ENCODE data around the gene CBS.
"Not testable (repeated sequence)": the region's sequence is repeated elsewhere in the genome, so short reads cannot be mapped to it uniquely, and the experiment has no call there.

Gene CBS

DNA sequence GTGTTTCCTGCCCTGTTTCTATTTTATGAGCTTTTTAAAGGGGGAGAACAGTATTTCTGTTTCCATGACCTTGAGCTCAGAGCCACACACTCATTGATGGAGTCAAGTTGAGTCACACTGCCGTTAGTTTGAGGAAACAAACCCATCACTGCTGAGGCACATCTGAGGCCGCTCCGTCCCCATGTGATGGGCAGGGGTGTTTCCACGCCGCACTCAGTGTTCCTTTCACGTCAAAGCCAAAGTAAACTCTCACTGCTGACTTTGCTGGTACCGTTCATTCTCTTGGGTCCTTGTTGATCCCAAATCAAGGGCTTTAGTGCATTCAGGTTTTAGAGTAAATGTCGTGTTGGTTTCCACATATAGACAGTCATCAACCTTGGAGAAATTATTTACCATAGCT, 52.5 kb downstream of the CBS start:
- Histone ChIP-seq H3K36me3 (ENCODE audit: insufficient read depth, low read length) (peaks cover 9% of the 10 kb centered on the region; the same call in 1 of the 2 replicates), H3K4me1 (ENCODE audit: insufficient read depth, low read length) (peaks cover 3% of the 10 kb centered on the region; the same call in 1 of the 2 replicates), H3K9ac (ENCODE audit: low read depth, low read length) (no peak overlapping the region), H3K9me3 (ENCODE audit: control insufficient read depth, insufficient read depth, low read length) (no peaks in the 10 kb centered on the region)

DNA sequence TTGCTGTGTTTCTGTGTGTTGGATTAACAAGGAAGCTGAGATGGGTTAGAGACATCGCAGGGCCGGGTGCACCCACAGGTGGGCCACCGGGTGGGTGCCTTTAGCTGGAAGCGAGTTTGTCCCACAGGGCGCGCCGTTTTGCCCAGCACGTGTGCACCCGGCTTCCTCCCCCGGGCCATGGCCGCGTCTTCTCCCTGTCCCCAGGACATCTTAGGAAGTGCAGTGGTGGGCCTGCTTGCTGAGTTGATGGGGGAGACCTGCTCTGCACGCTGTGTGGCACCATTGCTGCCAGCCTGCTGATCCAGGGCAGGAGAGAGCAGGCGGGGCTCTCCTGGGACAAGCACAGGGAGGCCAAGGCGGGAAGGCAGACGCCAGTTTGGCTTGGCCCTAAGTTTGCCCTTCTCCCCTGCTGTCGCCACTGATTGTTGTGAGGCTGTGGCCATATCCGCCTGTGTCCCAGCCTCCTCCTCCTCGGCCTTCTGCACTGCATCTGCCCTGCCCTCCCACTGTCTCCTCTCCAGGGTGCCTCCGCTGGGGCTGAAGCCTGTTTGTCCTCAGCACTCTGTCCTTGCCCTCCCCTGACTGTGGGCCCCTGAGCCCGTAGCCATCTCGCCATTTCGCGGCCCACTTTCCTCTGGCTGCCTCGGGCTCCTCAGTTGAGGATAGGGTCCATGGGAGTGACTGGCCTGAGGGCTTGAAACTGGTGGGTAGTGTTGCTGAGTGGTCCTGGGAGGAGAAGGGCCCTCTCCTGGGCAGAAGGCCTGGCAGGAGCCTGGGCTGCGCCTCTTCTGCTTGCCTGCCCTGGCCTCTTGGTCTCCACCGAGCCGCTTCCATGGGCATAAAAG, 53.7 kb downstream of the CBS start:
- Histone ChIP-seq H3K4me1 (ENCODE audit: insufficient read depth, low read length) (peaks cover 3% of the 10 kb centered on the region; the same call in 1 of the 2 replicates), H3K9me3 (ENCODE audit: control insufficient read depth, insufficient read depth, low read length) (no peaks in the 10 kb centered on the region), H3K9ac (ENCODE audit: low read depth, low read length) (no peak overlapping the region), H3K36me3 (ENCODE audit: insufficient read depth, low read length) (peaks cover 7% of the 10 kb centered on the region; the same call in 1 of the 2 replicates)

DNA sequence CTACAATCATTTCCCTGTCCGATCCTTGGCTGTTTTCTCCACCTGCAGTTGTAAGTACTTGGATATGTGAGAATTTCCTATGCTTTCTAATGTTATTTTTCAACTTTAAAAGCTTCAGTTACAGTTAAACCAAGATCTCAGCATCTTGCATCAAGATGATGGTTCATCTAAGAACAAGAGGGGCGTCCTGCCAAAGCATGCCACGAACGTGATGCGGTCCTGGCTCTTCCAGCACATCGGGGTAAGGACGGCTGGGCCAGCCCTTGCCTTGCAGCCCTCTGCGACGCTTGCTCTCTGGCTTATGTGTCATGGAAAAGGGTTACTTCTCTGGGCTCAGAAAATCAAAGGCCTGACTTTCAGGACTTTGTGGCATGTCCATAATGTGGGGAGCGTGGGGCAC, 54.4 kb downstream of the CBS start:
- Histone ChIP-seq H3K9ac (ENCODE audit: low read depth, low read length) (no peak overlapping the region), H3K36me3 (ENCODE audit: insufficient read depth, low read length) (peaks cover 9% of the 10 kb centered on the region; the same call in 1 of the 2 replicates), H3K4me1 (ENCODE audit: insufficient read depth, low read length) (peaks cover 3% of the 10 kb centered on the region; the same call in 1 of the 2 replicates), H3K9me3 (ENCODE audit: control insufficient read depth, insufficient read depth, low read length) (no peaks in the 10 kb centered on the region)

DNA sequence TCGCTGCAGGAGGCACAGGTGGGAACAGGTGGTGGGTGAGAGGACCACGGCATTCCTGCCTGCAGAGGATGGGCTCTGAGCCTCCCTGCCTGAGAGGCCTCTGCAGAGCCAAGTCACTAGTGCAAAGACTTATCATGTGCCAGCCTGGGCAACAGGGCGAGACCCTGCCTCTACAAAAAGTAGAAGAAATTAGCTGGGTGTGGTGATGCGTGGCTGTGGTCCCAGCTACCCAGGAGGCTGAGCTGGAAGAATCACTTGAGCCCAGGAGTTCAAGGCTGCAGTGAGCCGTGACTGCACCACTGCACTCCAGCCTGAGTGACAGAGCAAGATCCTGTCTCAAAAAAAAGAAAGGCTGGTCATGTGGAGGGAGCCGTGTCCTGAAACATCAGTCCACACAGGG, 54.9 kb downstream of the CBS start:
- no peaks in the 10 kb centered on the region for H3K9me3 ChIP-seq (ENCODE audit: control insufficient read depth, insufficient read depth, low read length)
- no peak overlapping the region for H3K9ac ChIP-seq (ENCODE audit: low read depth, low read length)
- peaks cover 11% of the 10 kb centered on the region; the same call in 1 of the 2 replicates for H3K36me3 ChIP-seq (ENCODE audit: insufficient read depth, low read length)
- peaks cover 3% of the 10 kb centered on the region; the same call in 1 of the 2 replicates for H3K4me1 ChIP-seq (ENCODE audit: insufficient read depth, low read length)

DNA sequence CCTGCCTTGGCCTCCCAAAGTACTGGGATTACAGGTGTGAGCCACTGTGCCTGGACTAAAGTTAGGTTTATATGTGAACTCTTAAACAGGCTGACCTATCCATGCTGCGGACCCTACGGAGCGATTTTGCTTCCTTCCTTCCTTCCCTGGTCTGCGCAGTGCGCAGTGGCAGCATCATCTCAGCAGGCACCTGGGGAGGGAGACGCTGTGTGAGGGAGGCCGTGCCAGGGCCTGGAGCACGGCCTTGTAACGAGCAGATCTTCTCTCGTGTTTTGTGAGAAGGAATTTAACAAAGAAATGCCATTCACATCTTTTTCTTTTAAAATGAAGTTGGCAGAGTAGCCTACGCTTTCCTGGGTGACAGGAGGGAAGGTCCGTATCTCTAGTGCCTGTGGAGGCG, 55.5 kb downstream of the CBS start:
- H3K9ac ChIP-seq (ENCODE audit: low read depth, low read length), result no peak overlapping the region
- H3K4me1 ChIP-seq (ENCODE audit: insufficient read depth, low read length), result no peaks in the 10 kb centered on the region
- peaks cover 9% of the 10 kb centered on the region; the same call in 1 of the 2 replicates for H3K36me3 ChIP-seq (ENCODE audit: insufficient read depth, low read length)
- H3K9me3 ChIP-seq (ENCODE audit: control insufficient read depth, insufficient read depth, low read length), result no peaks in the 10 kb centered on the region

DNA sequence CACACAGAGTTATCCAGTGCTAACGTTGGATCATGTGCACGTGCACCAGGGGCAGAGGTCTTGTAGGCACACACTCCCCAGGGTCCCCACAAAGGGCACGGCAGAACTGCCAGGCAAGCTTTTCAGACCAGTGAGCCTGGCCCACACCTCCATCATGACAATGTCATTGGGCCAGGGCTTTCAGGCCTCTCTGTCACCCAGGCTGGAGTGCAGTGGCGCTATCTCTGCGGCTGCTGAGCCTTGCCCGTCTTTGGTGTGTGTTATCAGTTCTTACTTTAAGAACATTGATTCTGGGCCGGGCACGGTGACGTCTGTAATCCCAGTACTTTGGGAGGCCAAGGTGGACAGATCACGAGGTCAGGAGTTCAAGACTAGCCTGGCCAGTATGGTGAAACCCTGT, 57.1 kb downstream of the CBS start:
- H3K36me3 ChIP-seq (ENCODE audit: insufficient read depth, low read length), result peaks cover 6% of the 10 kb centered on the region; the same call in 1 of the 2 replicates
- no peak overlapping the region for H3K9ac ChIP-seq (ENCODE audit: low read depth, low read length)
- no peaks in the 10 kb centered on the region for H3K4me1 ChIP-seq (ENCODE audit: insufficient read depth, low read length)
- no peaks in the 10 kb centered on the region for H3K9me3 ChIP-seq (ENCODE audit: control insufficient read depth, insufficient read depth, low read length)

DNA sequence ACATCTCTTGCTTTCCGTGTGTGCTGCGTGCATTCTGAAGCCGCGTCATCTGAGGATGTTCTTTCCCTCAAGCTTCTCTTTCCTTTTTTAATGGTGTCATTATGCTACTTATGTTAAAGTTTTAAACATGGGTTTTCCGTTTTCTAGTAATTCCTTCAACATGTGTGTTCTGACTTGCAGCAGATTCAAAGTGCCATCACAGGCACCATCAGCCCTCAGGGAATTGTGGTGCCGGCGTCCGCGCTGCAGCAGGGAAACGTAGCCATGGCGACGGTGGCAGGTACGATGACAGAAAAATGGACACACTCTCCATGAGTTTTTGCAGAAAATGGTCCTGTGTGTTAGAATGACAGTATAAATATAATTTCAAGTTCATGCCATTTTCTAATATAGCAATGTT, 58.9 kb downstream of the CBS start:
- Histone ChIP-seq H3K4me1 (ENCODE audit: insufficient read depth, low read length) (no peaks in the 10 kb centered on the region), H3K9me3 (ENCODE audit: control insufficient read depth, insufficient read depth, low read length) (no peaks in the 10 kb centered on the region), H3K36me3 (ENCODE audit: insufficient read depth, low read length) (peaks cover 16% of the 10 kb centered on the region; the same call in 1 of the 2 replicates), H3K9ac (ENCODE audit: low read depth, low read length) (no peak overlapping the region)

DNA sequence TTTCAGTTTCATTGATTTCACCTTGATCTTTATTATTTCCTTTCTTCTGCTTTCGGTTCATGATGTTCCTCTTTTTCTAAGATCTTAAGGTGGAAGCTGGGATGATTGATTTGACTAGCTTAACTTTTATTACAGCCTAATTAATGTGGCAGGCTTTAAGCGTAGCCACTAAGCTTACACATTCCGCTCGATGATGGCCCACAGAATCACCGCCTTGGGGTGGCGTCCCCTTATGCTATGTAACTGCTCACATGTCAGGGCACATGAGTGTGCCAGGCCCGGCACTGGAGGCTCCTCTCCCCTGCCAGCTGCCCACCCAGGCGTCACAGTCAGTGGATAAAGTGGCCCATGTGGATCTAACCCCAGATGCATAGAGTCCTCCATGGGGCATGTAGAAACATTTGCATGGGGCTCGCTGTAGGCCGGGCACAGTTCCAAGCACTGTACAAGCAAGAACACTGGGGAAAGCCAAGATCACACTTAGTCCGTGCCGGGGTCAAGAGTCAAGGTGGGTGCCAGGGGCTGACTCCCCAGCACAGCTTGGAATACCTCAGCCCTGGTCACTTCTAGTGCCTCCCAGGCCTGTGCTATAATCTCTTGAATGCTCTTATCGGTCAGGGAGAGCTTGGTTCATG, 59.6 kb downstream of the CBS start:
- Histone ChIP-seq H3K36me3 (ENCODE audit: insufficient read depth, low read length) (peaks cover 17% of the 10 kb centered on the region), H3K4me1 (ENCODE audit: insufficient read depth, low read length) (no peaks in the 10 kb centered on the region), H3K9me3 (ENCODE audit: control insufficient read depth, insufficient read depth, low read length) (no peaks in the 10 kb centered on the region), H3K9ac (ENCODE audit: low read depth, low read length) (no peak overlapping the region)

DNA sequence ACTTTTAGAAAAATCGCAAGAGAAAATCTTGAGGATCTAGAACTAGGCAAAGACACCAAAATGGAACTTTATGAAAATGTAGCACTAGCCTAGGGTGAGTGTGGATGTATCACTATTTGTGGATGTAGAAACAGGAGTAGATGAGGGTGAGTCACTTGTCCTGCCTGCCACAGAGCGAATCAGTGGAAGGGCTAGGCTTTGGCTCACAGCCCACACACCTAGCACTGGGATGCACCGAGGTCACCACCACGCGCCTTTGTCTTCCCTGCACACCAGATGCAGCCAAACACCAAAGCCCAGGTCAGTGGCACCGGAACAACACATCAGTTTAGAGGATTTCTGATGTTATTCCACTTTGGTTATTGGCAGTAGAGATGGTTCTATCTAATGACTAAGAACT, 63.0 kb downstream of the CBS start:
- H3K9ac ChIP-seq (ENCODE audit: low read depth, low read length), result no peak overlapping the region
- peaks cover 20% of the 10 kb centered on the region for H3K36me3 ChIP-seq (ENCODE audit: insufficient read depth, low read length)
- no peaks in the 10 kb centered on the region for H3K4me1 ChIP-seq (ENCODE audit: insufficient read depth, low read length)
- no peaks in the 10 kb centered on the region for H3K9me3 ChIP-seq (ENCODE audit: control insufficient read depth, insufficient read depth, low read length)

DNA sequence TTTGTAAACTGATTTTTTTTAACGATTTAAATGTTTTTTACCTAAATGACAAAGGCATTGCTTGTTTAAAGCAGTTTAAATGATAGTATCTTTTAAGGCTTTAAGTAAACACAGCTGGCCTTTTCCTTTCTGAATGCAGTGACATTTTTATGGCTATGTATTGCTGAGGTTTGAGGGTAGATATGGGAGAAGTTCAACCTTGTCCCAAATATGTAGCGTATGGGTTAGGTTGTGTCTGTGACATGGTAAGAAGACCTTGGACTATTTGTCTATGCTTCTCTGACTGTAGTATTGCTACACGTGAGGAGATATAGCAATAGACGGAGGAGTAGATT, 68.8 kb downstream of the CBS start:
- no peak overlapping the region for H3K9ac ChIP-seq (ENCODE audit: low read depth, low read length)
- H3K9me3 ChIP-seq (ENCODE audit: control insufficient read depth, insufficient read depth, low read length), result no peaks in the 10 kb centered on the region
- H3K36me3 ChIP-seq (ENCODE audit: insufficient read depth, low read length), result peaks cover 5% of the 10 kb centered on the region; the same call in 1 of the 2 replicates
- peaks cover 3% of the 10 kb centered on the region; the same call in 1 of the 2 replicates for H3K4me1 ChIP-seq (ENCODE audit: insufficient read depth, low read length)

DNA sequence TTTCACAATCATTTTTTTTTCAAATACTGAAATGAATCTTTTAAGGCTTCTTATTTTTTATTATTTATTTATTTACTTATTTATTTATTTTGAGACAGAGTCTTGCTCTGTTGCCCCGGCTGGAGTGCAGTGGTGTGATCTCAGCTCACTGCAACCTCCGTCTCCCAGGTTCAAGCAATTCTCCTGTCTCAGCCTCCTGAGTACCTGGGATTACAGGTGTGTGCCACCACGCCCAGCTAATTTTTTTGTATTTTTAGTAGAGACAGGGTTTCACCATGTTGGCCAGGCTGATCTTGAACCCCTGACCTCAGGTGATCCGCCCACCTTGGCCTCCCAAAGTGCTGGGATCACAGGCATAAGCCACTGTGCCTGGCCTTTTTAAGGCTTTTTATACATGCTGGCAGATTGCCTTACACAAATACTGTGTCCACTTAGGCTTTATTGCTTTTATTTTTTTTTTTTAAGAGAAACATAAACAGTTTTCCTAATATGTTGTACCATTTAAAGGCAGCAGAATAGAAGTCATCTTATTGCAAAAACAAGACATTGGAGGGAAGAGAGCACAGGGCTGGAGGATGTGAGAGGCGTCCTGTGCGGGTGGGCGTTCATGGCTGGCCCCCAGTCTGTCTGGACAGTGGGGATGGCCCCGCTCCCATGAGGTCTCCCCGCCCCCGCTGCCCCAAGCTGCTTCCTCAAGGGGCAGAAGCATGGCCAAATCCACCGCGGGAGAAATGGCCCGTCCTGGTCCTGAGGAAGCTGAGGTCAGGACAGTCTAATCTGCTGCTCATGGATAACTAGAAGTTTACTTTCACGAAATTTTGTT, 69.4 kb downstream of the CBS start:
- not testable (repeated sequence) for H3K4me1 ChIP-seq (ENCODE audit: insufficient read depth, low read length); H3K9me3 ChIP-seq (ENCODE audit: control insufficient read depth, insufficient read depth, low read length); H3K9ac ChIP-seq (ENCODE audit: low read depth, low read length); H3K36me3 ChIP-seq (ENCODE audit: insufficient read depth, low read length)

DNA sequence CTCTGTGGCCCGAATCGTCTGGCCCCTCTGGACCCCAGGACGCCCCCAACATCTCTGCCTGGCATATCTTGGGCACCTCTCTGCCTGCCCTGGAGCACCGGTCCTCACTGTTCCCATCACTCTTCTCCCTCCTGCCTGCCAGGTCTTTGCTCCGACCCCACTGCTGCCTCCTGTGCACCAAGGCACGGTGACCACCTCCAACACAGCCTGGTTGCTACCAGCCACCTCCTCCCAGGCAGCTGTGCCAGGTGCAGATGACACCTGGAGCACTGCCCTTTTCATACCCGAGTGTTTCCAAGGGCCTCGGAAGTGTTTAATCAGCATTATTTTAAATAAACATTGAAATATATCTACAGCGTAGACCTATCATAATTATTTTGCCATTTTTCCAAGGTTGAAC, 70.0 kb downstream of the CBS start:
- Histone ChIP-seq H3K9me3 (ENCODE audit: control insufficient read depth, insufficient read depth, low read length) (0 out of 2 replicates have a peak, but pooled peaks cover 4% of the 10 kb centered on the region), H3K4me1 (ENCODE audit: insufficient read depth, low read length) (peaks cover 3% of the 10 kb centered on the region; the same call in 1 of the 2 replicates), H3K36me3 (ENCODE audit: insufficient read depth, low read length) (peaks cover 3% of the 10 kb centered on the region; the same call in 1 of the 2 replicates), H3K9ac (ENCODE audit: low read depth, low read length) (no peak overlapping the region)

DNA sequence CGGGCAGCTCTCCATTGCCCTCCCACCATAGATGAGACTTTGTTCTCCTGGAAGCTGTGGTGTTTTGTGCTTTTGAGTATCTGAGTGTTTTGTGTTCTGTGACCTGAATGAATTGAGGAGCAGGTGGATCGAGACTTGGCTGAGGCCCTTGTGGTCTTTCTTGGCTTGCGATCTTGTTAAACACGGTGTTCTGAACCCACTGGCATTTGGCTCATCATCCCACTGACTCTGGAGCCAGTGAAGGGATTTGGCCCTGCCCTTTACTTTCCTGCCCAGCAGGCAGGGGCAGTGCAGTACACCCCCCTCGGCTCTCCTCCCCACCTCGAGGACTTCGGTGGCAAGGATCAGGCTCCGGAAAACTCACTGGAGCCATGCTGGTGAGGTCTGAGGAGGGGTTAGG, 70.7 kb downstream of the CBS start:
- 0 out of 2 replicates have a peak, but pooled peaks cover 4% of the 10 kb centered on the region for H3K9me3 ChIP-seq (ENCODE audit: control insufficient read depth, insufficient read depth, low read length)
- no peak overlapping the region for H3K9ac ChIP-seq (ENCODE audit: low read depth, low read length)
- peaks cover 2% of the 10 kb centered on the region; the same call in 1 of the 2 replicates for H3K36me3 ChIP-seq (ENCODE audit: insufficient read depth, low read length)
- peaks cover 3% of the 10 kb centered on the region; the same call in 1 of the 2 replicates for H3K4me1 ChIP-seq (ENCODE audit: insufficient read depth, low read length)

Measured in ES-I3 (cell line).